ENCODE results near the gene GAL. TPM values are rescaled to one million over a fixed set of nuclear protein-coding genes. Genes with fewer than 3 reads are reported as not detected.

GAL gene, protein sequence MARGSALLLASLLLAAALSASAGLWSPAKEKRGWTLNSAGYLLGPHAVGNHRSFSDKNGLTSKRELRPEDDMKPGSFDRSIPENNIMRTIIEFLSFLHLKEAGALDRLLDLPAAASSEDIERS
- total RNA-seq: 0.19 TPM in 1 of 2 replicates, not detected in the other

DNA sequence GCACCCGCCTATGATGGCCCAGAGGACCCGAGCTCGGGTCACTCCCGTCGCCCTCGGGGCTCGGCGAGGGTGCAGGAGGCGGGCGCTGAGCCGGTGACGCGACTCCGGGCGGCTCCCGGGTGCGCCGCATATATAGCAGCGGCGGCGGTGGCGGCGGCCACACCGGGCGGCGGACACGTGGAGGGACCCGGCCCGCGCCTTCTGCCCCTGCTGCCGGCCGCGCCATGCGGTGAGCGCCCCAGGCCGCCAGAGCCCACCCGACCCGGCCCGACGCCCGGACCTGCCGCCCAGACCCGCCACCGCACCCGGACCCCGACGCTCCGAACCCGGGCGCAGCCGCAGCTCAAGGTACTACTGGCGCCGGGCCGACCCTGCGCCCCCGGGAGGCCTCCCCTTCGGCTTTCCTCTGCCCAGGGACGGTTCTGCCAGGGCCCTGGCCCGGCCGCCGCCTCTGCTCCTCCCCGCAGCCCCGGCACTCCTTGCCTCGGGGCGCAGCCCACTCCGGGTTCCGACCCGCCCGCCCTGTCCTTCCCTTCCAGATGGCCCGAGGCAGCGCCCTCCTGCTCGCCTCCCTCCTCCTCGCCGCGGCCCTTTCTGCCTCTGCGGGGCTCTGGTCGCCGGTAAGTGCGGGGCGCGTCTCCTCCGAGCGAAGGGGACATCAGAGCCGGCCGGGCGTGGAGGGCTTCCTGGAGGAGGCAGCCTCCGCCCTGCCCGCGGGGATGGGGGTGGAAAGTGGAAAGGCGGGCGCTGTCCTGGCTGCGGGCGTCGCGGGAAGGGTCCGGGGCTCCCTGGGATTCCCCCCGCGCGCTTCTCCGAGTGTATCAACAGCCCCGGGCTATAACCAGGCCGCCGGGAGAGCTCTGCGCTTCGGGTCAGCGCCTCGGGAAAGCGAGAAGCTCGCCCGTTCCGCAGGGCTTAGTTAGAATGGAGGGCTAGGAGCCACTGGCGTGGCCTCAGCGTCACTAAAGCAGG lies at the start of gene GAL:
Gene GAL, plus strand, starts transcription at position 160 of the 972 bp plus-strand sequence. Its CDS starts 380 bp downstream, at position 540.

Other genes starting within 250 kb of the GAL start
- gene PPP6R3, start 223.8 kb upstream of the GAL start, total RNA-seq: 122 and 123 TPM in 2 replicates
- 0.13 and 0.75 TPM in 2 replicates for gene TESMIN, start 67.0 kb downstream of the GAL start, total RNA-seq
- gene CPT1A, start 157.4 kb downstream of the GAL start, total RNA-seq: 80.5 and 82.8 TPM in 2 replicates
- 58.6 and 60.5 TPM in 2 replicates for gene MRPL21, start 219.3 kb downstream of the GAL start, total RNA-seq
- 10.6 and 12.2 TPM in 2 replicates for gene IGHMBP2, start 219.3 kb downstream of the GAL start, total RNA-seq

Measured in aortic smooth muscle cell (primary cell).